ENCODE data around the gene ACTBL2.
"Not testable (repeated sequence)": the region's sequence is repeated elsewhere in the genome, so short reads cannot be mapped to it uniquely, and the experiment has no call there.

The ACTBL2 gene

DNA sequence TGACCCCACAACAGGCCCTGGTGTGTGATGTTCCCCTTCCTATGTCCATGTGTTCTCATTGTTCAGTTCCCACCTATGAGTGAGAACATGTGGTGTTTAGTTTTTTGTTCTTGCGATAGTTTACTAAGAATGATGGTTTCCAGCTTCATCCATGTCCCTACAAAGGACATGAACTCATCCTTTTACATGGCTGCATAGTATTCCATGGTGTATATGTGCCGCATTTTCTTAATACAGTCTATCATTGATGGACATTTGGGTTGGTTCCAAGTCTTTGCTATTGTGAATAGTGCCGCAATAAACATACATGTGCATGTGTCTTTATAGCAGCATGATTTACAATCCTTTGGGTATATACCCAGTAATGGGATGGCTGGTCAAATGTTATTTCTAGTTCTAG, 22.6 kb downstream of the ACTBL2 start:
- not testable (repeated sequence) for H3K79me2 ChIP-seq (ENCODE audit: control insufficient read depth, insufficient read depth, low read length, unreplicated experiment); H3K36me3 ChIP-seq (ENCODE audit: insufficient read depth, low read length); H3K27me3 ChIP-seq (ENCODE audit: insufficient read depth, low read length); H3K4me1 ChIP-seq (ENCODE audit: control insufficient read depth, insufficient read depth, low read length, unreplicated experiment); H3K27ac ChIP-seq (ENCODE audit: low read depth, low read length); H2AFZ ChIP-seq (ENCODE audit: low read length, unreplicated experiment); H3K4me3 ChIP-seq (ENCODE audit: low read depth, low read length)

- Histone ChIP-seq H3K36me3 (ENCODE audit: insufficient read depth, low read length) (no peaks in the 10 kb centered on the region), H3K27ac (ENCODE audit: low read depth, low read length) (no peak overlapping the region), H3K79me2 (ENCODE audit: control insufficient read depth, insufficient read depth, low read length, unreplicated experiment) (no peaks in the 10 kb centered on the region), H3K27me3 (ENCODE audit: insufficient read depth, low read length) (no peaks in the 10 kb centered on the region), H3K4me1 (ENCODE audit: control insufficient read depth, insufficient read depth, low read length, unreplicated experiment) (peaks cover 2% of the 10 kb centered on the region), H2AFZ (ENCODE audit: low read length, unreplicated experiment) (no peak overlapping the region), H3K4me3 (ENCODE audit: low read depth, low read length) (no peak overlapping the region)
Observed at GRCh38 chr5:57458443-57458842, 24.2 kb downstream of the ACTBL2 start.

- H3K4me1 ChIP-seq (ENCODE audit: control insufficient read depth, insufficient read depth, low read length, unreplicated experiment) = peaks cover 20% of the 10 kb centered on the region
- no peak overlapping the region for H3K27ac ChIP-seq (ENCODE audit: low read depth, low read length)
- peak overlapping the region; percentile 25 for H2AFZ ChIP-seq (ENCODE audit: low read length, unreplicated experiment)
- no peaks in the 10 kb centered on the region for H3K79me2 ChIP-seq (ENCODE audit: control insufficient read depth, insufficient read depth, low read length, unreplicated experiment)
- H3K36me3 ChIP-seq (ENCODE audit: insufficient read depth, low read length) = no peaks in the 10 kb centered on the region
- H3K27me3 ChIP-seq (ENCODE audit: insufficient read depth, low read length) = no peaks in the 10 kb centered on the region
- no peak overlapping the region for H3K4me3 ChIP-seq (ENCODE audit: low read depth, low read length)
Observed at GRCh38 chr5:57456531-57457135, 26.0 kb downstream of the ACTBL2 start.

DNA sequence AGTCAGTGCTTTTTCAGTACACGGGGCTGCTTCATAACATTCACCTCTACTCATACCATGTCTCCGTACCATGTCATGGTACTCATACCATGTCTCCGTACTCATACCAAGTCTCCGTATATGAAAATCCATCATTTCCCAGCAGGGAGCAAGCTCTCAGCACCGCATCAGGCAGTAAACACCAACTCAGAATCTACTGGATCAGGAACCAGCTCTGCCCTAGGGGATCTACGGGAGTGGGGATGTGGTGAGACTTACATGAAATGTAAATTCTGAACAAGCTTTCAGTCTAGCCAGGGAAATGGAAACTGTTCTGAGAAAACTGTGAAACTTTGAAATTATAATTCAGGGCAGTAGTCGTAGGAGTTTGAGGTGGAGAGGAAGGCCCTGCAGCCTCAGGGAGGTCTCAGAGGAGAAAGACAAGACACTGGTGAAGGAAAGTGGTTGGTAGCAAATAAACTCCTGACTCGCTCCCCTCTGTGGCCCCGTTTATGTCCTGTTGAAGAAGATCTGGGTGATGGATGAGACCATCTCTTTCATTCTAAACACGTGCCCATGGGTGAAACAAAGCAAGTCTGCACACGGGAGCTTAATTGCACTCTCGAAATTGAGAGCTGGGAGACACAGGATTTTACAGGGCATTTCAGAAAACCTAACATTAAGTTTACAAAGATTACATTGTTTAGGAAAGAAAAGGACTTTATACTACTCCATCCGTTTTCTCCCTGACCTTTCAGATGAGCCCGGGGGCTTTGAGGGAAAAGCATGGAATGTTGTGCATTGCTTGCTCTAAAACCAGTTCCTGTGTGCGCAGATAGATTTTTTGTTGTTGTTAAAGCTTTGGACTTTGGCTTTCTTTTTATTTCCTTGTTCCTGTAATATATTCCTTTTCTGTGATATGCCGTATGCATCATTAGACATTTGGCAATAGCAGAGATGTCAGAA, 26.8 kb downstream of the ACTBL2 start:
- no peak overlapping the region for H3K27ac ChIP-seq (ENCODE audit: low read depth, low read length)
- H2AFZ ChIP-seq (ENCODE audit: low read length, unreplicated experiment) = no peak overlapping the region
- H3K79me2 ChIP-seq (ENCODE audit: control insufficient read depth, insufficient read depth, low read length, unreplicated experiment) = no peaks in the 10 kb centered on the region
- H3K27me3 ChIP-seq (ENCODE audit: insufficient read depth, low read length) = no peaks in the 10 kb centered on the region
- H3K4me1 ChIP-seq (ENCODE audit: control insufficient read depth, insufficient read depth, low read length, unreplicated experiment) = peaks cover 28% of the 10 kb centered on the region
- no peak overlapping the region for H3K4me3 ChIP-seq (ENCODE audit: low read depth, low read length)
- H3K36me3 ChIP-seq (ENCODE audit: insufficient read depth, low read length) = no peaks in the 10 kb centered on the region

- no peak overlapping the region for H3K4me3 ChIP-seq (ENCODE audit: low read depth, low read length)
- H2AFZ ChIP-seq (ENCODE audit: low read length, unreplicated experiment) = no peak overlapping the region
- H3K79me2 ChIP-seq (ENCODE audit: control insufficient read depth, insufficient read depth, low read length, unreplicated experiment) = no peaks in the 10 kb centered on the region
- H3K4me1 ChIP-seq (ENCODE audit: control insufficient read depth, insufficient read depth, low read length, unreplicated experiment) = peaks cover 36% of the 10 kb centered on the region
- no peak overlapping the region for H3K27ac ChIP-seq (ENCODE audit: low read depth, low read length)
- no peaks in the 10 kb centered on the region for H3K36me3 ChIP-seq (ENCODE audit: insufficient read depth, low read length)
- no peaks in the 10 kb centered on the region for H3K27me3 ChIP-seq (ENCODE audit: insufficient read depth, low read length)
Observed at GRCh38 chr5:57454896-57455295, 27.7 kb downstream of the ACTBL2 start.

GRCh38 chr5:57453728-57454127, 28.9 kb downstream of the ACTBL2 start:
- H3K79me2 ChIP-seq (ENCODE audit: control insufficient read depth, insufficient read depth, low read length, unreplicated experiment) = no peaks in the 10 kb centered on the region
- H3K4me1 ChIP-seq (ENCODE audit: control insufficient read depth, insufficient read depth, low read length, unreplicated experiment) = peaks cover 36% of the 10 kb centered on the region
- no peaks in the 10 kb centered on the region for H3K27me3 ChIP-seq (ENCODE audit: insufficient read depth, low read length)
- peak overlapping the region; percentile 85 for H3K27ac ChIP-seq (ENCODE audit: low read depth, low read length)
- no peak overlapping the region for H2AFZ ChIP-seq (ENCODE audit: low read length, unreplicated experiment)
- no peaks in the 10 kb centered on the region for H3K36me3 ChIP-seq (ENCODE audit: insufficient read depth, low read length)
- no peak overlapping the region for H3K4me3 ChIP-seq (ENCODE audit: low read depth, low read length)

DNA sequence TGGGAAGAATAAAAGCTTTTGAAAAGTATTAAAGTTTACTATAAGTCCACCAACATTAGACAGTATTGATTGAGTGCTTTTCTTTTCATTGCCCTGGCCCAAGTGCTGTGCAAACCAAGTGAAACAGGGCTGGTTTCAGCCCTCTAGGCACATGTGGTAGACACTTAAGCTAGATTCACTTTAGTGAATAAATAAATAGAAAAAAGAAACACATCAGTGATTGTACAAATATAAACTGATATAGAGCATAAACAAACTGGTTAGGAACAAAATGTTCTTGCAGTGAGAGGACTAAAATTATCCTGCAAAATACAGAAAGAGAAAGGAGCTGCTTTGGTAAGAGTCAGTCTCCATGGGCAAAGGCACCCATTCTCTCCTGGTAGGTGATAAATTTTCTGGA, 29.7 kb downstream of the ACTBL2 start:
- Histone ChIP-seq H3K27ac (ENCODE audit: low read depth, low read length) (peak overlapping the region; percentile 85), H3K79me2 (ENCODE audit: control insufficient read depth, insufficient read depth, low read length, unreplicated experiment) (no peaks in the 10 kb centered on the region), H3K36me3 (ENCODE audit: insufficient read depth, low read length) (no peaks in the 10 kb centered on the region), H3K27me3 (ENCODE audit: insufficient read depth, low read length) (no peaks in the 10 kb centered on the region), H3K4me3 (ENCODE audit: low read depth, low read length) (no peak overlapping the region), H3K4me1 (ENCODE audit: control insufficient read depth, insufficient read depth, low read length, unreplicated experiment) (peaks cover 36% of the 10 kb centered on the region), H2AFZ (ENCODE audit: low read length, unreplicated experiment) (peak overlapping the region; percentile 6)

GRCh38 chr5:57450991-57451876, 31.4 kb downstream of the ACTBL2 start:
- H3K4me3 ChIP-seq (ENCODE audit: low read depth, low read length) = no peak overlapping the region
- H3K27ac ChIP-seq (ENCODE audit: low read depth, low read length) = peak overlapping the region; percentile 85
- no peaks in the 10 kb centered on the region for H3K36me3 ChIP-seq (ENCODE audit: insufficient read depth, low read length)
- no peaks in the 10 kb centered on the region for H3K79me2 ChIP-seq (ENCODE audit: control insufficient read depth, insufficient read depth, low read length, unreplicated experiment)
- no peaks in the 10 kb centered on the region for H3K27me3 ChIP-seq (ENCODE audit: insufficient read depth, low read length)
- H2AFZ ChIP-seq (ENCODE audit: low read length, unreplicated experiment) = peak overlapping the region; percentile 61
- peaks cover 36% of the 10 kb centered on the region for H3K4me1 ChIP-seq (ENCODE audit: control insufficient read depth, insufficient read depth, low read length, unreplicated experiment)

- peaks cover 38% of the 10 kb centered on the region for H3K4me1 ChIP-seq (ENCODE audit: control insufficient read depth, insufficient read depth, low read length, unreplicated experiment)
- no peak overlapping the region for H3K27ac ChIP-seq (ENCODE audit: low read depth, low read length)
- H2AFZ ChIP-seq (ENCODE audit: low read length, unreplicated experiment) = no peak overlapping the region
- no peaks in the 10 kb centered on the region for H3K36me3 ChIP-seq (ENCODE audit: insufficient read depth, low read length)
- no peaks in the 10 kb centered on the region for H3K79me2 ChIP-seq (ENCODE audit: control insufficient read depth, insufficient read depth, low read length, unreplicated experiment)
- no peaks in the 10 kb centered on the region for H3K27me3 ChIP-seq (ENCODE audit: insufficient read depth, low read length)
- H3K4me3 ChIP-seq (ENCODE audit: low read depth, low read length) = no peak overlapping the region
Observed at GRCh38 chr5:57448751-57449150, 33.9 kb downstream of the ACTBL2 start.

GRCh38 chr5:57448287-57448686, 34.3 kb downstream of the ACTBL2 start:
- Histone ChIP-seq H3K79me2 (ENCODE audit: control insufficient read depth, insufficient read depth, low read length, unreplicated experiment) (no peaks in the 10 kb centered on the region), H3K4me1 (ENCODE audit: control insufficient read depth, insufficient read depth, low read length, unreplicated experiment) (peaks cover 39% of the 10 kb centered on the region), H3K27me3 (ENCODE audit: insufficient read depth, low read length) (no peaks in the 10 kb centered on the region), H3K36me3 (ENCODE audit: insufficient read depth, low read length) (no peaks in the 10 kb centered on the region), H3K4me3 (ENCODE audit: low read depth, low read length) (no peak overlapping the region), H3K27ac (ENCODE audit: low read depth, low read length) (no peak overlapping the region), H2AFZ (ENCODE audit: low read length, unreplicated experiment) (no peak overlapping the region)
